T-helper 1 cell (primary cell): Measurements from ENCODE around the gene CARMIL3.
"Not testable (repeated sequence)": the region's sequence is repeated elsewhere in the genome, so short reads cannot be mapped to it uniquely, and the experiment has no call there.

ENCODE experiments used
- DNase-seq, 5 donors: peaks; one replicate each; pipeline ENCODE4 v3.0.0-alpha.2; 2012 to 2020
- total RNA-seq, 4 donors: gene quantifications; one replicate each; lab custom pipeline; 2026; lab: John Stamatoyannopoulos, UW

CARMIL3 gene
- total RNA-seq = 0.47 to 0.80 (median 0.65) reads per million in 4 donors

DNA sequence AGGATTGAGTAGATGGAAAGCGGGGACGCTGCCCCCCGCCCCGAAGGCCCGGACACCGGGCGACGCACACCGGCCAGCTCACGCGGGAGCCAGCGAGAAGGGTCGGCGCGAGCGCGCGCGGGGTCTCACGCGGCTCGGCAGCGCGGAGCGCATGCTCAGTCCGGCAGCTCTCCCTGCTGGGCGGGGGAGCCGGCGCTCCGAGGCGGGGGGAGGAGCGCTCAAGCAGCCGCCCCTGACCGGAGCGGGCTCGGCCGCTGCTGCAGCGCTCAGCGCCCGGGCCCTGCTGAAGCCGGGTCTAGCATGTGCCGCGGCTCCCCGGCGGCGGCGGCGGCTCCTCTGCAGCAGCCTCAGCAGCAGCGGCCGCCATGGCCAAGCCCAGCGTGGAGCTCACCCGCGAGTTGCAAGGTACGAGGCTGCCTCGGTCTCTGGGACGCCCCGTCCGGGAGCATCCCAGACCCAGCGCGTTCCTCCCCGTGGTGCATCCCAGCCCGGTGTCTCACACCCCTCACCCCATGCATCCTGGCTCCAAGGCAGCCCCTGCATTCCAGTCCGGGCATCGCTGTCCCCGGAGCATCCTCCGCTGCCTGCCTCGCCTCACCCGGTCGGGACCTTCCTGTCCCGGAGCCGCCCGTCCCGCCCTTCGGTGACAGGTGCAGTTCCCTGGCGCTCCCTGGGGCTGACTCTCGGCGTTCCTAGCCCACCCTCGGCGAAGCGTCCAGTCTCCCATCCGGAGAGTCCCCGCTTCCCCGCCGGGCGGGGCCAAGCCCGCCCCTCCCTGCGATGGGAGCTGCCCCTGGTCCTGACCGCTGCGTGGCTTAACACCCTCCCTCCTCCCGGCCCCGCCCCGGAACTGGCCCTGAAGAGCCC lies at the start of gene CARMIL3:
Gene CARMIL3, plus strand, starts transcription at position 221 of the 867 bp plus-strand sequence. Its CDS starts 145 bp downstream, at position 366.
- DNase-seq = peak; percentile 27 to 64 (median 41)

DNA sequence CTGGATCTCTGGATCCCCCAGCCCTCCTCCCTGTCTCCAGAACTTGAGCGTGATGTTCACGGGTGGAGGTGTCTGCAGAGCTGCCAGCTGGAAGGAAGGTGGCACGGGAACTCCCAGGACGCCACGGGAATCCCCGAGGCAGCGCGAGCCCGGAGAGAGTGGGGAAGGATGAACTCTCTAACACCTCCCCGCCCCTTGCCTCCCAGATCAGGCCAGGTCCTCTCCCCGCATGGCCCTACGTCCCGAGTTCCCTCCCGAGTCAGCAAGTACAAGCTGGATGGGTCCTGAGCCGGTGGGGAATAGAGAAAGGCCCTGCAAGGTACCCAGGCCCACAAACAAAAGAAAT lies 45.4 kb upstream of the CARMIL3 start:
- DNase-seq = not testable (repeated sequence)

DNA sequence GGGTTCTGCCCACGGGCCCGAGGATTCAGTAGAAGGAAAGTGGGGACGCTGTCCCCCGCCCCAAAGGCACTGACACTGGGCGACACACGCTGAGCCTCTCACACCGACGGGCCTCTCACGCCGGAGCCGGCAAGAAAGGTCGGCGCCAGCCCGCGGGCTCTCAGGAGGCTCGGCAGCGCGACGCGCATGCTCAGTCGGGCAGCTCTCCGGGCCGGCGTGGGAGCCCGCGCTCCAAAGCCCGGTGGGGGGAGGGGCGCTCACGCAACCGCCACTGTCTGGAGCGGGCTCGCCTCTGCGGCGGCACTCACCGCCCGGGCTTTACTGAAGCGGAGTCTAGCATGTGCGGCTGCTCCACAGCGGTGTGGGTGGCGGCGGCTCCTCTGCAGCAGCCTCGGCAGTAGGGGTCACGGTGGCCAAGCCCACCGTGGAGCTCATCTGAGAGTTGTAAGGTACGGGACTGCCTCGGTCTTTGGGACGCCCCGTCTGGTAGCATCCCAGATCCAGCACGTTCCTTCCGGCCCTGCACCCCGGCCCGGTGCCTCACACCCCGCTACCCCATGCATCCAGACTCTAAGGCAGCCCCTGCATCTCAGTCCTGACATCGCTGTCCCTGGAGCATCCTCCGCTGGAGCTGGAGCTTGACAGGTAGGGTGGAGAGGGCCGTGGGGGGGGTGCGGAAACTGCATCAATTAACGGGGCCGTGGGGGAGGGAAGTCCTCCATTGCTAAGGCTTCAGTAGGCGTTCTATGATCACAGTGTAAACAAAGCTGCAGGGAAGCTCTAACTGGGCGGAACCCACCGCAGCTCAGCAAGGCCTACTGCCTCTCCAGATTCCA lies 44.8 kb upstream of the CARMIL3 start:
- peak; percentile 27 to 66 (median 61) for DNase-seq

GRCh38 chr14:24011051-24011450 lies 40.8 kb upstream of the CARMIL3 start:
- no peak for DNase-seq

- not testable (repeated sequence) for DNase-seq
Measured at GRCh38 chr14:24012726-24013273, 39.0 kb upstream of the CARMIL3 start.

- peak in 4 of 5 donors; percentile 15 to 68 (median 38) for DNase-seq
Measured at GRCh38 chr14:24013654-24014514, 37.9 kb upstream of the CARMIL3 start.

DNA sequence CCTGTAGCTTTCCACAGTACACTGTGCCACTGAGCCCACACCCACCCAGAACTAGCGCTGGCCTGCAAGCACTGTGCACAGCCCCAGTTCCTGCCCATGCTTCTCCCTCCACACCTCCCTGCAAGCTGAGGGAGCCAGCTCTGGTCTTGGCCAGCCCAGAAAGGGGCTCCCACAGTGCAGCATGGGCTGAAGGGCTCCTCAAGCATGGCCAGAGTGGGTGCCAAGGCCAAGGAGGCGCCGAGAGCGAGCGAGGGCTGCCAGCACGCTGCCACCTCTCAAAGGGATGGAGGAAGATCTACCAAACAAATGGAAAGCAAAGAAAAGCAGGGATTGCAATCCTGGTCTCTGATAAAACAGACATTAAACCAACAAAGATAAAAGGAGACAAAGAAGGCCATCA lies 36.1 kb upstream of the CARMIL3 start:
- not testable (repeated sequence) for DNase-seq

DNA sequence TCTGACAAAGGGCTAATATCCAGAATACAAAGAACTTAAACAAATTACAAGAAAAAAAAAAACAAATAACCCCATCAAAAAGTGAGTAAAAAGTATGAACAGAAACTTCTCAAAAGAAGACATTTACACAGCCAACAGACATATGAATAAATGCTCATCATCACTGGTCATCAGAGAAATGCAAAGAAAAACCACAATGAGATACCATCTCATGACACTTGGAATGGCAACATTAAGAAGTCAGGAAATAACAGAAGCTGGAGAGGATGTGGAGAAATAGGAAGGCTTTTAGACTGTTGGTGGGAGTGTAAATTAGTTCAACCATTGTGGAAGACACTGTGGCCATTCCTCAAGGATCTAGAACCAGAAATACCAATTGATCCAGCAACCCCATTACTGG lies 32.8 kb upstream of the CARMIL3 start:
- DNase-seq = not testable (repeated sequence)

GRCh38 chr14:24019944-24020343 lies 31.9 kb upstream of the CARMIL3 start:
- DNase-seq = not testable (repeated sequence)

DNA sequence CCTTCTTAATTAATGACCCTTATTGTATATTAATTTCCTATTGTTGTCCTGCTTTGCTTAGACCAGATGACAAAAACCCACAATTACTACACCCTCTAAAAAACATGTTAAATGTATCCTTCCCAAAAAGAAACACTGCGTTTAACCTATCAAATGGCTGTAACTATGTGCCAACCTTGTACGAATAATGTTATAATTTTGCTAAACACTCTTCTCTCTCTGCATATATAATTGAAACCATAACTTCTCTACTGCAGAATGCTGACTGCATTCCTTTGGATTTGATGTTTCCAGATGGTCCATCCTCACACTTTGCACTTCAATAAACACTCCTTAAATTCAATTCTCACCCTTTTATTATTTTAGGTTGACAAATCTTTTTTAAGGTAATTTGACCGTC lies 31.3 kb upstream of the CARMIL3 start:
- DNase-seq = not testable (repeated sequence)

GRCh38 chr14:24024939-24025418 lies 26.8 kb upstream of the CARMIL3 start:
- DNase-seq = not testable (repeated sequence)

GRCh38 chr14:24029687-24030086 lies 22.1 kb upstream of the CARMIL3 start:
- not testable (repeated sequence) for DNase-seq

DNA sequence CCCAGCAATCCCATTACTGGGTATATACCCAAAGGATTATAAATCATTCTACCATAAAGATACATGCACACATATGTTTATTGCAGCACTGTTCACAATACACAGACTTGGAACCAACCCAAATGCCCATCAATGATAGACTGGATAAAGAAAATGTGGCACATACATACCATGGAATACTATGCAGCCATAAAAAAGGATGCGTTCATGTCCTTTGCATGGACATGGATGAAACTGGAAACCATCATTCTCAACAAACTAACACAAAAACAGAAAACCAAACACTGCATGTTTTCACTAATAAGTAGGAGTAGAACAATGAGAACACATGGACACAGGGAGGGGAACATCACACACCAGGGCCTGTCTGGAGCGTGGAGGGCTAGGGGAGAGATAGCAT lies 20.5 kb upstream of the CARMIL3 start:
- not testable (repeated sequence) for DNase-seq

- no peak for DNase-seq
Measured at GRCh38 chr14:24032727-24033418, 18.9 kb upstream of the CARMIL3 start.

DNA sequence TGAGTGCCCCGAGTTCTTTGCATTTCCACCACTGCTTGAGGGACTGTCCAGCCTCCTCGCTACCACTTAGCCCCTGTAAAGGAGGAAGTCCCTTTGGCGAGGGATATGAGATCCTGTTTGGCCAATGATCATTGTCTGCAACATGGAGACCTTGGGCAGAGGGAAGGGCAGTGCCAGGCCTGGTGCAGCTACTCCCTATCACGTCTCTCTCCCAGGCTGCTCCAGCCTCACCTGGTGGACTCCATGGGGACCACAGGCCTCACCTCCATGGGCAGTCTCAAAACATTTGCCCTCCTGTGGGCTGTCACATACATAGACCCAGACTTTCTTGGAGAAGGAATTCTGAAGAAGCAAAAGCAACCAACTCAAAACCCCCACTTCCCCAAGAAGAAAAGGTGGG lies 16.0 kb upstream of the CARMIL3 start:
- DNase-seq = not testable (repeated sequence)

GRCh38 chr14:24036169-24036962 lies 15.4 kb upstream of the CARMIL3 start:
- DNase-seq = peak in 4 of 5 donors; percentile 49 to 70 (median 56)

GRCh38 chr14:24036963-24037657 lies 14.7 kb upstream of the CARMIL3 start:
- not testable (repeated sequence) for DNase-seq

DNA sequence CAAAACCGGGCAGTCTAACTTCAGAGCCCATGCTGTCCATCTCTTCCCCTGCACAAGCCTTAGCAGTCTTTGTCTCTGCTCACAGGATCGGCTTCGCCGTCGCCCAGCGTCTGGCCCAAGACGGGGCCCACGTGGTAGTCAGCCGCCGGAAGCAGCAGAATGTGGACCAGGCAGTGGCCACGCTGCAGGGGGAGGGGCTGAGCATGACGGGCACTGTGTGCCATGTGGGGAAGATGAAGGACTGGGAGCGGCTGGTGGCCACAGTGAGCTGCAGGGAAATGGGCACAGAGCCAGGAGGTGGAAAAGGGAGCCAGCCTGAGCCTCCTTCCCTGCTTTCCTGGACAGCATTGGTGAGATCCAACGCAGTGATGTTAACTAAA lies 14.2 kb upstream of the CARMIL3 start:
- DNase-seq = no peak

GRCh38 chr14:24038686-24039085 lies 13.1 kb upstream of the CARMIL3 start:
- DNase-seq = no peak

- no peak for DNase-seq
Measured at GRCh38 chr14:24040692-24041091, 11.1 kb upstream of the CARMIL3 start.
